Left ventricle myocardium superior (tissue), 1 donor: ENCODE data around the gene KCNJ6. TPM values are rescaled to one million over a fixed set of nuclear protein-coding genes. Genes with fewer than 3 reads are reported as not detected.
"Not testable (repeated sequence)": the region's sequence is repeated elsewhere in the genome, so short reads cannot be mapped to it uniquely, and the experiment has no call there.

ENCODE experiments used
- ATAC-seq: fragments of 200-7000 bp; cut with Tn5 transposase; one replicate; pipeline ENCODE4 v1.9.1; 2020; ENCODE audit warnings: mild to moderate bottlenecking, moderate library complexity
- DNase-seq: peaks from one replicate; pipeline ENCODE4 v3.0.0-alpha.2; 2020
- intact Hi-C: fragments of 100-400 bp; cut with micrococcal nuclease; formaldehyde crosslinking; loops from one replicate; pipeline ENCODE4 v1.11.0; 2022
- total RNA-seq: library from RNA; stranded (reverse); fragmentation: NEBNext Ultra II Directional; extraction: Animal tissue kit (Norgen Biotek cat#: 25700); gene quantifications from one replicate; pipeline ENCODE4 v1.2.1, GENCODE V29; 2021
- donor health status: DM: no; HTN: yes; CAD: no; lungs with severe emphysema.

The KCNJ6 gene
- total RNA-seq, 1 donor from 2014 or later, result not detected

GRCh38 chr21:37759777-37760176 is 156.5 kb downstream of the KCNJ6 start:
- DNase-seq, result no peak
- no peak for ATAC-seq
- intact Hi-C loops, result no loop called here

GRCh38 chr21:37758982-37759381 is 157.3 kb downstream of the KCNJ6 start:
- intact Hi-C loops, result no loop called here
- DNase-seq (no peak), ATAC-seq (no peak)

GRCh38 chr21:37757606-37758376 is 158.5 kb downstream of the KCNJ6 start:
- no peak for DNase-seq
- intact Hi-C loops, result no loop called here
- no peak for ATAC-seq

- ATAC-seq, result peak; percentile 89
These were observed 163.1 kb downstream of the KCNJ6 start for GRCh38 chr21:37753122-37753599.

GRCh38 chr21:37751268-37751975 is 164.8 kb downstream of the KCNJ6 start:
- intact Hi-C loops, result no loop called here
- ATAC-seq (peak; percentile 86), DNase-seq (no peak)

More at GRCh38 chr21:37753122-37753599, 163.1 kb downstream of the KCNJ6 start:
- intact Hi-C loops, result no loop called here
- peak; percentile 38 for DNase-seq

GRCh38 chr21:37749132-37749531 is 167.1 kb downstream of the KCNJ6 start:
- ATAC-seq (no peak), DNase-seq (no peak)
- intact Hi-C loops, result no loop called here

- DNase-seq (no peak), ATAC-seq (no peak)
- intact Hi-C loops, result no loop called here
These were observed 167.9 kb downstream of the KCNJ6 start for GRCh38 chr21:37748351-37748750.

- DNase-seq (no peak), ATAC-seq (no peak)
- intact Hi-C loops, result no loop called here
These were observed 169.4 kb downstream of the KCNJ6 start for GRCh38 chr21:37746849-37747248.

GRCh38 chr21:37744551-37744950 is 171.7 kb downstream of the KCNJ6 start:
- intact Hi-C loops, result no loop called here
- ATAC-seq (no peak), DNase-seq (no peak)

- no peak for DNase-seq
- ATAC-seq, result peak; percentile 32
- intact Hi-C loops, result no loop called here
These were observed 173.7 kb downstream of the KCNJ6 start for GRCh38 chr21:37742532-37742931.

GRCh38 chr21:37742115-37742514 is 174.1 kb downstream of the KCNJ6 start:
- intact Hi-C loops, result no loop called here
- DNase-seq, result no peak
- no peak for ATAC-seq

- ATAC-seq, result peak; percentile 84
- intact Hi-C loops, result no loop called here
These were observed 178.3 kb downstream of the KCNJ6 start for GRCh38 chr21:37737996-37738395.

GRCh38 chr21:37737507-37737906 is 178.8 kb downstream of the KCNJ6 start:
- intact Hi-C loops, result no loop called here
- ATAC-seq (peak; percentile 84), DNase-seq (no peak)

More at GRCh38 chr21:37737996-37738395, 178.3 kb downstream of the KCNJ6 start:
- peak; percentile 34 for DNase-seq

- intact Hi-C loops, result no loop called here
- DNase-seq (no peak), ATAC-seq (no peak)
These were observed 181.4 kb downstream of the KCNJ6 start for GRCh38 chr21:37734846-37735245.

GRCh38 chr21:37732927-37733326 is 183.3 kb downstream of the KCNJ6 start:
- intact Hi-C loops, result no loop called here
- ATAC-seq (no peak), DNase-seq (no peak)

GRCh38 chr21:37724201-37724600 is 192.1 kb downstream of the KCNJ6 start:
- ATAC-seq (no peak), DNase-seq (no peak)
- intact Hi-C loops, result no loop called here

- intact Hi-C loops, result no loop called here
- ATAC-seq, result no peak
- DNase-seq, result no peak
These were observed 198.7 kb downstream of the KCNJ6 start for GRCh38 chr21:37717534-37717933.

GRCh38 chr21:37712569-37712934 is 203.7 kb downstream of the KCNJ6 start:
- ATAC-seq, result not testable (repeated sequence)

GRCh38 chr21:37711836-37712568 is 204.3 kb downstream of the KCNJ6 start:
- intact Hi-C loops, result loop anchor here (5.0 kb wide), 1 partner anchor 415 kb away; no protein-coding TSS in a partner anchor
- DNase-seq (peak; percentile 77), ATAC-seq (peak; percentile 82)

More at GRCh38 chr21:37712569-37712934, 203.7 kb downstream of the KCNJ6 start:
- DNase-seq, result not testable (repeated sequence)
- intact Hi-C loops, result loop anchor here (5.0 kb wide), 1 partner anchor 415 kb away; no protein-coding TSS in a partner anchor
